T-cell (primary cell): ENCODE results near the gene HTRA2. TPM values are rescaled to one million over a fixed set of nuclear protein-coding genes. Genes with fewer than 3 reads are reported as not detected.
A peak's percentile ranks its signal among the peaks of the same experiment; 100 is the strongest.

ENCODE experiments used
- ATAC-seq, 4 experiments: fragments of 200-7000 bp in 3 of 4; fragments of 150-1000 bp in 1 of 4; cut with Tn5 transposase; replicated peaks in 1 of 4; 1 replicate in 3 of 4; 2 replicates in 1 of 4; pipeline ENCODE4 v1.10.0; 2021; ENCODE audit warnings: moderate library complexity in 3 of 4, mild to moderate bottlenecking in 2 of 4, moderate number of reproducible peaks in 1 of 4
- CTCF ChIA-PET, 2 donors: fragments of 300-600 bp; sonication (Branson Sonifier 250); formaldehyde crosslinking; loops; one replicate each; lab custom pipeline; 2022; ENCODE audit warnings: antibody characterized with exemption in 2 of 2; lab: Charles Lee
- POLR2A ChIA-PET, 2 donors: fragments of 300-600 bp; sonication (Branson Sonifier 250); formaldehyde crosslinking; loops; one replicate each; lab custom pipeline; 2022; ENCODE audit warnings: antibody characterized with exemption in 2 of 2; lab: Charles Lee
- DNase-seq, 35 experiments: peaks; one replicate each; pipeline versions ENCODE4 v3.0.0 to v3.0.0-alpha.2; 2013 to 2023
- H3K27ac ChIP-seq: one replicate; pipeline ENCODE4 v1.5.1; 2013; ENCODE audit warnings: low read length
- H3K27me3 ChIP-seq, 2 experiments: replicated peaks in 1 of 2; 1 replicate in 1 of 2; 2 replicates in 1 of 2; pipeline versions ENCODE4 v1.6.1 to v1.7.0; 2013; ENCODE audit warnings: low read length in 1 of 2, mixed read lengths in 1 of 2; ENCODE audit not compliant: control insufficient read depth in 2 of 2, insufficient read depth in 2 of 2; ENCODE audit errors: extremely low read depth in 1 of 2
- H3K36me3 ChIP-seq, 2 donors: 1 replicate in 1 of 2; 2 replicates in 1 of 2; pipeline versions ENCODE4 v1.6.1 to v1.7.0; 2013; ENCODE audit warnings: low read length in 1 of 2; ENCODE audit not compliant: control insufficient read depth in 2 of 2, insufficient read depth in 1 of 2; ENCODE audit errors: extremely low read depth in 1 of 2
- H3K4me1 ChIP-seq, 2 experiments: 1 replicate in 1 of 2; 2 replicates in 1 of 2; pipeline versions ENCODE4 v1.6.1 to v1.7.0; 2013; ENCODE audit warnings: low read length in 2 of 2, mixed read lengths in 1 of 2; ENCODE audit not compliant: insufficient read depth in 2 of 2, control insufficient read depth in 1 of 2; ENCODE audit errors: extremely low read depth in 1 of 2
- H3K4me3 ChIP-seq, 2 donors: 1 replicate in 1 of 2; 2 replicates in 1 of 2; pipeline versions ENCODE4 v1.5.1 to v1.7.0; 2013; ENCODE audit warnings: mild to moderate bottlenecking in 2 of 2, low read length in 1 of 2, moderate library complexity in 1 of 2; ENCODE audit not compliant: control insufficient read depth in 1 of 2; ENCODE audit errors: extremely low read depth in 1 of 2
- H3K9me3 ChIP-seq: 2 replicates; pipeline ENCODE4 v1.7.0; 2013
- H3K27ac Mint-ChIP-seq, 2 donors: one replicate each; pipeline ENCODE4 v1.8.0; 2020 to 2021; ENCODE audit warnings: mild to moderate bottlenecking in 2 of 2, mixed read lengths in 2 of 2
- H3K27me3 Mint-ChIP-seq, 2 donors: one replicate each; pipeline ENCODE4 v1.8.0; 2021 to 2022; ENCODE audit warnings: mixed read lengths in 2 of 2
- H3K36me3 Mint-ChIP-seq: one replicate; pipeline ENCODE4 v1.8.0; 2021; ENCODE audit warnings: mixed read lengths
- H3K4me1 Mint-ChIP-seq, 3 donors: one replicate each; pipeline ENCODE4 v1.8.0; 2020 to 2022; ENCODE audit warnings: mixed read lengths in 3 of 3, mild to moderate bottlenecking in 1 of 3
- H3K4me3 Mint-ChIP-seq, 3 donors: one replicate each; pipeline ENCODE4 v1.8.0; 2020 to 2022; ENCODE audit warnings: mild to moderate bottlenecking in 3 of 3, mixed read lengths in 3 of 3, moderate library complexity in 3 of 3
- H3K9me3 Mint-ChIP-seq, 3 donors: one replicate each; pipeline ENCODE4 v1.8.0; 2020 to 2022; ENCODE audit warnings: mixed read lengths in 3 of 3
- WGBS: methylation state at CpG from one replicate; pipeline ENCODE4 v1.1.5; 2013; ENCODE audit warnings: missing lambda C conversion rate; ENCODE audit not compliant: insufficient coverage; 5-methylcytosine and 5-hydroxymethylcytosine counted together
- total RNA-seq, 35 experiments: library from RNA in 6 of 35; stranded (reverse) in 6 of 35; fragments of 120-200 nt in 1 of 35; gene quantifications; one replicate each; pipeline versions ENCODE4 v1.2.1 to v1.2.4 and lab custom pipeline; 2013 to 2026

HTRA2 gene
- total RNA-seq, 5 donors from 2014 or later (not counting 1 experiment from before 2014, with no cell fraction given) = 25.1 to 45.2 (median 38.3) TPM

- DNase-seq (no peak), ATAC-seq (no peak)
- Mint-ChIP-seq H3K36me3 (peaks cover 16% of the 10 kb centered on the region), H3K27ac (no peak overlapping the region), H3K9me3 (no peaks in the 10 kb centered on the region), H3K4me1 (peaks cover 21 to 22% (median 21%) of the 10 kb centered on the region in 3 donors), H3K4me3 (no peak overlapping the region), H3K27me3 (peaks cover 5 to 22% of the 10 kb centered on the region in 2 donors)
- POLR2A ChIA-PET = no interaction called here
- Histone ChIP-seq H3K4me1 (peaks cover 10 to 16% of the 10 kb centered on the region in 2 experiments), H3K27me3 (peaks cover 0 to 20% of the 10 kb centered on the region in 2 experiments), H3K4me3 (no peak overlapping the region), H3K9me3 (no peaks in the 10 kb centered on the region), H3K36me3 (peaks cover 0 to 13% of the 10 kb centered on the region in 2 donors), H3K27ac (no peak overlapping the region)
- CTCF ChIA-PET = no interaction called here
- 89% methylated on average over 9 of the region's 12 CpGs for WGBS
These were observed 4.7 kb downstream of the HTRA2 start for GRCh38 chr2:74534411-74534810.

GRCh38 chr2:74535440-74535965 lies 5.8 kb downstream of the HTRA2 start:
- no peak overlapping the region for H3K4me3 Mint-ChIP-seq
- peaks cover 16% of the 10 kb centered on the region for H3K36me3 Mint-ChIP-seq
- H3K9me3 ChIP-seq = no peaks in the 10 kb centered on the region
- H3K9me3 Mint-ChIP-seq = no peaks in the 10 kb centered on the region
- WGBS = 85% methylated on average over 8 of the region's 10 CpGs
- H3K4me3 ChIP-seq = no peak overlapping the region
- DNase-seq (no peak), ATAC-seq (no peak)
- H3K4me1 Mint-ChIP-seq = peaks cover 20 to 22% (median 20%) of the 10 kb centered on the region in 3 donors
- H3K27ac Mint-ChIP-seq = no peak overlapping the region
- CTCF ChIA-PET = interaction anchor here (0.6 kb wide), 2 partner anchors 51 to 334 kb away, joined by 3 read pairs; no protein-coding TSS in a partner anchor
- peaks cover 0 to 30% of the 10 kb centered on the region in 2 experiments for H3K27me3 ChIP-seq
- H3K27ac ChIP-seq = no peak overlapping the region
- peaks cover 8 to 27% of the 10 kb centered on the region in 2 donors for H3K27me3 Mint-ChIP-seq
- POLR2A ChIA-PET = no interaction called here
- peaks cover 10 to 13% of the 10 kb centered on the region in 2 experiments for H3K4me1 ChIP-seq
- H3K36me3 ChIP-seq = peaks cover 0 to 13% of the 10 kb centered on the region in 2 donors

GRCh38 chr2:74536166-74536950 lies 6.6 kb downstream of the HTRA2 start:
- Histone ChIP-seq H3K9me3 (no peaks in the 10 kb centered on the region), H3K4me3 (no peak overlapping the region), H3K27ac (no peak overlapping the region), H3K4me1 (peaks cover 4 to 5% of the 10 kb centered on the region in 2 experiments), H3K27me3 (peaks cover 0 to 32% of the 10 kb centered on the region in 2 experiments), H3K36me3 (peaks cover 0 to 13% of the 10 kb centered on the region in 2 donors)
- Mint-ChIP-seq H3K27me3 (peaks cover 12 to 31% of the 10 kb centered on the region in 2 donors), H3K36me3 (peaks cover 13% of the 10 kb centered on the region), H3K4me3 (no peak overlapping the region), H3K9me3 (no peaks in the 10 kb centered on the region), H3K27ac (no peak overlapping the region), H3K4me1 (peaks cover 11 to 13% (median 12%) of the 10 kb centered on the region in 3 donors)
- ChIA-PET POLR2A (no interaction called here), CTCF (interaction anchor here in 1 of 2 donors (0.6 kb wide), 1 partner anchor 52 kb away, joined by 3 read pairs; no protein-coding TSS in a partner anchor)
- 86% methylated on average over 12 of the region's 23 CpGs for WGBS
- ATAC-seq = no peak
- no peak for DNase-seq

GRCh38 chr2:74537140-74537539 lies 7.4 kb downstream of the HTRA2 start:
- CTCF ChIA-PET = no interaction called here
- Mint-ChIP-seq H3K4me3 (no peak overlapping the region), H3K27ac (no peak overlapping the region), H3K27me3 (peaks cover 14 to 33% of the 10 kb centered on the region in 2 donors), H3K36me3 (peaks cover 10% of the 10 kb centered on the region), H3K9me3 (no peaks in the 10 kb centered on the region), H3K4me1 (peaks cover 4 to 5% (median 4%) of the 10 kb centered on the region in 3 donors)
- ATAC-seq = no peak
- Histone ChIP-seq H3K4me1 (no peaks in the 10 kb centered on the region), H3K9me3 (no peaks in the 10 kb centered on the region), H3K27me3 (peaks cover 0 to 36% of the 10 kb centered on the region in 2 experiments), H3K4me3 (no peak overlapping the region), H3K36me3 (peaks cover 0 to 13% of the 10 kb centered on the region in 2 donors), H3K27ac (no peak overlapping the region)
- DNase-seq = no peak
- WGBS = 95% methylated on average over 2 of the region's 4 CpGs
- POLR2A ChIA-PET = no interaction called here

GRCh38 chr2:74538881-74539339 lies 9.2 kb downstream of the HTRA2 start:
- ATAC-seq (no peak), DNase-seq (no peak)
- Mint-ChIP-seq H3K27ac (peak overlapping the region in 1 of 2 donors; percentile 43), H3K4me3 (no peak overlapping the region), H3K4me1 (no peaks in the 10 kb centered on the region), H3K36me3 (no peaks in the 10 kb centered on the region), H3K9me3 (no peaks in the 10 kb centered on the region), H3K27me3 (peaks cover 25 to 46% of the 10 kb centered on the region in 2 donors)
- Histone ChIP-seq H3K36me3 (no peaks in the 10 kb centered on the region), H3K4me3 (no peak overlapping the region), H3K27ac (no peak overlapping the region), H3K4me1 (no peaks in the 10 kb centered on the region), H3K9me3 (no peaks in the 10 kb centered on the region), H3K27me3 (peaks cover 0 to 48% of the 10 kb centered on the region in 2 experiments)
- ChIA-PET CTCF (no interaction called here), POLR2A (interaction anchor here in 1 of 2 donors (0.9 kb wide), 1 partner anchor 17 kb away, joined by 3 read pairs; no protein-coding TSS in a partner anchor)
- 32% methylated on average over 6 of the region's 7 CpGs for WGBS

GRCh38 chr2:74540291-74540690 lies 10.6 kb downstream of the HTRA2 start:
- Histone ChIP-seq H3K4me1 (no peaks in the 10 kb centered on the region), H3K4me3 (no peak overlapping the region), H3K36me3 (no peaks in the 10 kb centered on the region), H3K27ac (no peak overlapping the region), H3K27me3 (peaks cover 0 to 48% of the 10 kb centered on the region in 2 experiments), H3K9me3 (no peaks in the 10 kb centered on the region)
- Mint-ChIP-seq H3K27ac (no peak overlapping the region), H3K27me3 (peaks cover 29 to 46% of the 10 kb centered on the region in 2 donors), H3K4me1 (no peaks in the 10 kb centered on the region), H3K4me3 (no peak overlapping the region), H3K9me3 (no peaks in the 10 kb centered on the region), H3K36me3 (no peaks in the 10 kb centered on the region)
- CTCF ChIA-PET = no interaction called here
- DNase-seq (no peak), ATAC-seq (no peak)
- 80% methylated on average over 5 of the region's 5 CpGs for WGBS
- POLR2A ChIA-PET = no interaction called here
